ENCODE measurements around the gene TDRD15.
"Not testable (repeated sequence)": the region's sequence is repeated elsewhere in the genome, so short reads cannot be mapped to it uniquely, and the experiment has no call there.

Gene TDRD15

DNA sequence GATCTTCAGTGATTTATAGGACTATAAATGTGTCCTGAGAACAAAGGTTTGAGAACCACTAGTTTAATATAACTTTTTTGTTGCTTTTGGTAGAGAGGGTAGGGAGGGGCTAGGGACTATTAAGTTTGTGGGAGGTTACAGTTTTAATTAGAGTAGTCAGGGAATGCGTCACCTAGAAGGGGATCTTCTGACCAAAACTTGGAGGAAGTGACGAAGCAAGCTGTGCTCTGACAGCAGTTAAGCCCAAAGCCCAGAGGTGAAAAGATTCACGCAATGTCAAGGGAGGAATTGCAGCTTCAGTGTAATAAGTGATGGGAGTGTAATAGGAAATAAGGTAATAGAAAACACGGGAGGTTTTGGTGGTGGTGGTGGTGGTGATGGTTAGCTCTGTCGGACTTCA is 8.1 kb downstream of the TDRD15 start:
- H3K4me3 ChIP-seq (ENCODE audit: low read length), result no peak overlapping the region
- no peak for DNase-seq (ENCODE audit: low read depth, low spot score)

DNA sequence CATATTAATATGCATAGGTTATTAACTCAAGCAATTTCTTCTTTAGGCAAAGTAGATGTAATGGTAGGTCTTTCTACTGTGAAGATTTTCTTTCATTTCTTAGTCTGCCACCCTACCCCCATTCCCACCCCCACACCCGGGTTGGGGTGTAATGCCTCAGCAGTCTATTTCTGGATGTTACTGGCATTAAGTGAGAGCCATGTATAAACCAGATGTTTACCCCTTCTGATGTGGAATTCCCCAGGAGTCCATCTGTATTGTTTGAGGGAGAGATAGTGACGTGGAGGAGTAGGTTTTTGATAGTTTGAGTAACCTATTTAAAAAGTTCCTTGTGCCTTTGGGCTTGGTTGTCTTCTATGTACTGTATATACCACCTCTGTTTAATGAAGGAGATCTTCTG is 11.8 kb downstream of the TDRD15 start:
- H3K4me3 ChIP-seq (ENCODE audit: low read length), result no peak overlapping the region
- no peak for DNase-seq (ENCODE audit: low read depth, low spot score)

DNA sequence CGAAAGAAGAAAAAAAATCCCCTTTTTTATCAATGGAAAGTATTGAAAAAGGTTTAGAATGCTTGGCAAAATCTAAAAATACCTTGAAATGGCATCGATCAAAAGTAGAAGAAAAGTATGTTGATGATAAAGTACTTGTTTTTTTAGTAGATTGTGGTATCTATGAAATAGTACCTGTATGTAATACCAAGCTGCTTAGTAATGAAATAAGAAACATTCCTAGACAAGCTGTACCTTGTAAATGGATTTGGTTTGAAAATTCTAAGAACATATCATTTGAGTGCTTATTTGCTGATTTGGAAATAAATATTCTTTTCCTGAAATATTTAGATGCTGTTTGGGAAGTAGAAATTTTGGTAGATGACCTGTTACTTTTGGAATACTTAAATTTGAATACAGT is 18.4 kb downstream of the TDRD15 start:
- DNase-seq (ENCODE audit: low read depth, low spot score), result no peak
- no peak overlapping the region for H3K4me3 ChIP-seq (ENCODE audit: low read length)

DNA sequence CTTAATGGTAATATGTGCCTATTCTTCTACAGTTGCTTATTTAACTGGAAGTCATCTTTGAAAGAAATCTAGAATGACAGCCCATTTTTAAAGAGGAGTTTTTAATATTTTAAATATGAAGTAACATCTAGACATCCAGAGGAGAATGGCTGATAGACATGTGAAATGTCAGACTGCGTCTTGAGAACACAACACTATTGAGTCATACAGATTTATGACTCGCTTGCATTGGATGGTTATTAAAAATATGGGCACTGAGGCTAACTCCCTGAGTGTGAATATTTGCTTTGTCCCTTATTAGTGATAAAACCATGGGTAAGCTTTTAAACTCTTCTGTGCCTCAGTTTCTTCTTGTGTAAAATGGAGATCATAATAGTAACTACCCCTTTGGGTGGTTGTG is 22.9 kb downstream of the TDRD15 start:
- no peak for DNase-seq (ENCODE audit: low read depth, low spot score)

DNA sequence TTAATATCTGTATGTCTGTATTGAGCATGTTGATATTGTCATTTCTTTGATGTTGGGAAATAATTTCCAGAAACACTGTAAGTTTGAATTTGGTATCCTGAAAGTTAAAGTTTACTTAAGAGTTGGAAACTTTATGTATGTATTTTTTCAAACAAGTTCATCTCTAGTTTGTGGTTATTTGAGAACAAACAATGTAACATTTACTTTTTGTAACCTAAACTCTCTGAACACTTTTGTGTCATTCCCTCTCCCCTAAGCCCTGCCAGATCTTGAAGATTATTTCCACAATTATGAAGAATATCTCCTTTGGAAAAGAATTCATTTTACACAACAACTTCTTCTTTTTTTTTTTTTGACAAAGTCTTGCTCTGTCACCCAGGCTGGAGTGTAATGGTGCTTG is 24.9 kb downstream of the TDRD15 start:
- H3K4me3 ChIP-seq (ENCODE audit: low read length), result no peak overlapping the region
- no peak for DNase-seq (ENCODE audit: low read depth, low spot score)

More for the DNA sequence above, 22.9 kb downstream of the TDRD15 start:
- H3K4me3 ChIP-seq (ENCODE audit: low read length), result no peak overlapping the region

DNA sequence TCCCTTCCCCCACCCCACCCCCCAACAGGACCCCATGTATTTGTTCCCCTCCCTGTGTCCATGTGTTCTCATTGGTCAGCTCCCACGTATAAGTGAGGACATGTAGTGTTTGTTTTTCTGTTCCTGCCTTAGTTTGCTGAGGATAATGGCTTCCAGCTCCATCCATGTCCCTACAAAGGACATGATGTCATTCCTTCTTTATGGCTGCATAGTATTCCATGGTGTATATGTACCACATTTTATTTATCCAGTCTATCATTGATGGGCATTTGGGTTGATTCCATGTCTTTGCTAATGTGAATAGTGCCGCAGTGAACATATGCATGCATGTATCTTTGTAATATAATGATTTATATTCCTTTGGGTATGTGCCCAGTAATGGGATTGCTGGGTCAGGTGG is 27.5 kb downstream of the TDRD15 start:
- DNase-seq (ENCODE audit: low read depth, low spot score); H3K4me3 ChIP-seq (ENCODE audit: low read length): not testable (repeated sequence)

GRCh38 chr2:21155365-21156136 is 31.8 kb downstream of the TDRD15 start:
- no peak for DNase-seq (ENCODE audit: low read depth, low spot score)
- H3K4me3 ChIP-seq (ENCODE audit: low read length), result no peak overlapping the region

- no peak for DNase-seq (ENCODE audit: low read depth, low spot score)
- no peak overlapping the region for H3K4me3 ChIP-seq (ENCODE audit: low read length)
These were observed 37.4 kb downstream of the TDRD15 start for GRCh38 chr2:21161122-21161521.

DNA sequence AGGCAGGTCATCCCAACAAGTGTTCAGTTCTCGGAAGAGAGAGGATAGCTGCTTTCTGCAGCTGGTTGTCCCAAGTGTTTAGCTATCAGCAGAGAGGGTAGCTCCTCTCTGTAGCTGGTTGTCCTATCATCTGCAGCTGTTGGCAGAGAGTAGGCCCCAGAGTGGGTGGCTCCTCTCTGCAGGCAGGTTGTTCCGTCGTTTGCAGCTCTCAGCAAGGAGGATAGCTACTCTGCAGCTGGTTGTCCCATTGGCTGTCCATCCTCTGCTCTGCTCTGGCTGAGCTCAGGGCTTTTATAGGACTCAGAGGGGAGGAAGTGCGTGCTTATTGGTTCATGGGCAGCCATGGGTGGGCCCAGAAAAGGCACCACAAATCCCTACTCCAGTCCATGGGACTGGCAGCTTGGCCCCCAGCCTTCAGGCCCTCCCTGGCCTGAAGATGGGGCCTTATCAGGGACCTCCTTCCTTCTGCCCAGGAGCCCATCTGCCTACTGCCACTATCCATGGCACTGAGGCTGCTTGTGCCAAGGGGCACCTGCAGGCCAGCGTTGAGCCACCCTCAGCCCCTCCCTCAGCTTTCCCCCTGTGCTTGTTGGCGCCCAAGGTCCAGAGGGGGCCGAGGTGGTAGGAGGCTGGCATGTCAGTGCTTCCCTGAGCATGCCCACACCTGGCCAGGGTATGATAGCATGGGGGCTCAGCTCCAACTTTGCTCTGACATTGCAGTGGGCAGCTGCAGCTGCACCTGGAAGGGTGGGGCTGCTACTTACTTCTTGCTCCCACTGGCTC is 38.3 kb downstream of the TDRD15 start:
- DNase-seq (ENCODE audit: low read depth, low spot score), result no peak
- no peak overlapping the region for H3K4me3 ChIP-seq (ENCODE audit: low read length)

- DNase-seq (ENCODE audit: low read depth, low spot score), result no peak
- H3K4me3 ChIP-seq (ENCODE audit: low read length), result no peak overlapping the region
These were observed 38.8 kb downstream of the TDRD15 start for GRCh38 chr2:21162615-21162878.

GRCh38 chr2:21163213-21163612 is 39.4 kb downstream of the TDRD15 start:
- no peak for DNase-seq (ENCODE audit: low read depth, low spot score)
- no peak overlapping the region for H3K4me3 ChIP-seq (ENCODE audit: low read length)

DNA sequence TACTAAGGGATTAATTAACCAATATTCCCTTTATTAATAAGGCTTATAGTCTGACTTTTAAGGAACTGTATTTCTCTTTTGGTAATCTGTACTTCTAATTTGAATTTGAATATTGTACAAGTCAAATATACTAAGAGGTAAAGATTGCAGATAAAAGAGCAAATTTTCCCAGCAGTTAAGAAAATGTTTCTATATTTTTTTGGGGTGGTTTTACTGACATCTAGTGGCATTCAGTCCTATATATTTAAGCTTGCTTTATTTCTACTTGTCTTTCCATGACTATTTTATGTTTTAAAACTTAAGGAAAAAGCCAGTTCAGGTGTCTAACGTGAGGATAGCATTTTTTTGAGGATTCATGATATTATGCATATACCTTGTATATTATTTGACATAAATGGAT is 41.6 kb downstream of the TDRD15 start:
- H3K4me3 ChIP-seq (ENCODE audit: low read length), result no peak overlapping the region
- no peak for DNase-seq (ENCODE audit: low read depth, low spot score)

GRCh38 chr2:21175895-21176646 is 52.3 kb downstream of the TDRD15 start:
- DNase-seq (ENCODE audit: low read depth, low spot score), result no peak
- no peak overlapping the region for H3K4me3 ChIP-seq (ENCODE audit: low read length)

DNA sequence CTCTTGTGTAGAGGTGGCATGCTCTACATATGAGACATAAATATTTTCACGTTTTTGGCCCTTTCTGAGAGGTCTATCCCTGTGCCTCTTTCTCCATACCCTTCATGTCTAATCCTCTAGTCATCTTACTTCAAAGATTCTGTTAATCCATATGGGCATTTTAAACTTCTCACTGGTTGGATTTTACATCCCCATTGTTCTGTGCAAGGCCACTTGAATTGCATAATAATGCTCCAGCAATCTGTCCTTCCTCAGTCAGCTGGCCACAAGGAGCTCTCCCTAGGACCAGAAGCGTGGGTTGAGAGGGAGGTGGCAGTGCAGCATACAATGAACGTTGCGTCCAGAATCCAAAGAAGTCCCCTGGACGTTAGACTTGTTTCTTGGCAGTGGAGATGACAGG is 58.2 kb downstream of the TDRD15 start:
- DNase-seq (ENCODE audit: low read depth, low spot score), result no peak

GRCh38 chr2:21183306-21183705 is 59.5 kb downstream of the TDRD15 start:
- no peak overlapping the region for H3K4me3 ChIP-seq (ENCODE audit: low read length)
- DNase-seq (ENCODE audit: low read depth, low spot score), result no peak

More for the DNA sequence above, 58.2 kb downstream of the TDRD15 start:
- H3K4me3 ChIP-seq (ENCODE audit: low read length), result no peak overlapping the region

DNA sequence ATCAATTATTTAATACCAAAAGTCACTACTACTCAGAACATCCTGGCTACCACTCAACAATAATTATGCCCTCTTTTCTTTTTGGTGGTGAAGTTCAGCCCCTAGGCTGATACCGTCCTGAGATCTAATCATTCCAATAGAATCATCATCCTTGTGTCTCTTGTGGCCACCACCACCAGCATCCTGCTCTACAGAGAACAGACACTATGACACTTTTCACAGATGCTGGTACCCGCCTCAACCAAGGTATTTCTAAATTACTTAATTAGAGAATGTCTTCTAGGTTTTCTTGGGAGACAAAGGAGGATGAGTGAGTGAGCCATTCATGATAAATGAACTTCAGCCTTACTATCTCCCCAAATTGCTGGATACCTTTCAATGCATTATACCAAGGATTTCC is 60.0 kb downstream of the TDRD15 start:
- no peak for DNase-seq (ENCODE audit: low read depth, low spot score)
- no peak overlapping the region for H3K4me3 ChIP-seq (ENCODE audit: low read length)

- DNase-seq (ENCODE audit: low read depth, low spot score), result no peak
- H3K4me3 ChIP-seq (ENCODE audit: low read length), result no peak overlapping the region
These were observed 67.8 kb downstream of the TDRD15 start for GRCh38 chr2:21191535-21191934.

Measured in Jurkat, Clone E6-1 (cell line).